Suprapubic skin (tissue), 4 donors: ENCODE measurements around the gene IGSF23. TPM values are rescaled to one million over a fixed set of nuclear protein-coding genes. Genes with fewer than 3 reads are reported as not detected.
"Not testable (repeated sequence)": the region's sequence is repeated elsewhere in the genome, so short reads cannot be mapped to it uniquely, and the experiment has no call there.

Experiments
- DNase-seq, 2 donors: peaks; one replicate each; pipeline ENCODE4 v3.0.0-alpha.2; 2019; ENCODE audit warnings: low spot score in 2 of 2
- H3K27ac ChIP-seq: fragments of 200-600 bp; sonication (generic); one replicate; pipeline ENCODE4 v1.5.1; 2019
- H3K27me3 ChIP-seq: fragments of 200-600 bp; sonication (generic); one replicate; pipeline ENCODE4 v1.5.1; 2019
- H3K36me3 ChIP-seq: fragments of 200-600 bp; sonication (generic); one replicate; pipeline ENCODE4 v1.5.1; 2019
- H3K4me1 ChIP-seq: fragments of 200-600 bp; sonication (generic); one replicate; pipeline ENCODE4 v1.5.1; 2019
- H3K4me3 ChIP-seq: fragments of 200-600 bp; sonication (generic); one replicate; pipeline ENCODE4 v1.5.1; 2019; ENCODE audit warnings: mild to moderate bottlenecking
- H3K9me3 ChIP-seq: fragments of 200-600 bp; sonication (generic); one replicate; pipeline ENCODE4 v1.5.1; 2019
- EP300 ChIP-seq: sonication (generic); formaldehyde crosslinking; IDR thresholded peaks from one replicate; pipeline ENCODE4 v1.6.1; 2017; ENCODE audit warnings: antibody characterized with exemption
- POLR2A ChIP-seq, 2 donors: fragments of 450-650 bp; IDR thresholded peaks; one replicate each; pipeline ENCODE4 v1.6.1; 2017; ENCODE audit warnings: antibody characterized with exemption in 2 of 2, mild to moderate bottlenecking in 2 of 2, moderate library complexity in 2 of 2
- POLR2AphosphoS5 ChIP-seq, 3 donors: sonication (generic); formaldehyde crosslinking; IDR thresholded peaks; one replicate each; pipeline ENCODE4 v1.6.1; 2017; ENCODE audit warnings: antibody characterized with exemption in 3 of 3
- WGBS: methylation state at CpG from one replicate; pipeline ENCODE4 v1.1.5; 2018; 5-methylcytosine and 5-hydroxymethylcytosine counted together
- total RNA-seq, 4 donors: library from RNA; depleted of rRNA; stranded (reverse); fragments of >200 nt; gene quantifications; one replicate each; pipeline ENCODE4 v1.1.0, GENCODE V29; 2016
- TF ChIP-seq, protein P1 (sequence below), 2 donors: fragments of 200-600 bp in 1 of 2; fragments of 450-650 bp in 1 of 2; sonication (generic) in 1 of 2; IDR thresholded peaks; one replicate each; pipeline ENCODE4 v1.5.1; 2016 to 2019; ENCODE audit warnings: antibody characterized with exemption in 2 of 2, mild to moderate bottlenecking in 1 of 2, moderate library complexity in 1 of 2

Gene IGSF23
- total RNA-seq, 4 donors from 2014 or later, result not detected

DNA sequence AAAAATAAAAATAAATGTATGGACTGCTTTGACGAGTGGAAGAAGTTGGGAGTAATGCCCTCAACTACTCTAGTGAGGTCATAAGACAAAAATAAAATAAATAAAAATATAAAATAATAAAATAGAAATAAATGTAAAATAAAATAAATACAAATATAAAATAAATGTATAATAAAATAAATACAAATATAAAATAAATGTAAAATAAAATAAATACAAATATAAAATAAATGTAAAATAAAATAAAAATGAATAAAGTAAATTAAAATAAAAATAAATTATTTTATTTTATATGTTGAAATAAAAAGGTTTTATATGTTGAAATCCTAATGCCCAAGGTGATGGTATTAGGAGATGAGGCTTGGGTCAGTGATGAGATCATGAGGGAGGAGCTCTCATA lies 20.1 kb upstream of the IGSF23 start:
- no peak for TF ChIP-seq POLR2AphosphoS5 (IDR thresholded peaks at IDR 0.05)
- TF ChIP-seq POLR2A (IDR thresholded peaks at IDR 0.05), result no peak
- no peak for TF ChIP-seq EP300
- TF ChIP-seq, protein P1, sequence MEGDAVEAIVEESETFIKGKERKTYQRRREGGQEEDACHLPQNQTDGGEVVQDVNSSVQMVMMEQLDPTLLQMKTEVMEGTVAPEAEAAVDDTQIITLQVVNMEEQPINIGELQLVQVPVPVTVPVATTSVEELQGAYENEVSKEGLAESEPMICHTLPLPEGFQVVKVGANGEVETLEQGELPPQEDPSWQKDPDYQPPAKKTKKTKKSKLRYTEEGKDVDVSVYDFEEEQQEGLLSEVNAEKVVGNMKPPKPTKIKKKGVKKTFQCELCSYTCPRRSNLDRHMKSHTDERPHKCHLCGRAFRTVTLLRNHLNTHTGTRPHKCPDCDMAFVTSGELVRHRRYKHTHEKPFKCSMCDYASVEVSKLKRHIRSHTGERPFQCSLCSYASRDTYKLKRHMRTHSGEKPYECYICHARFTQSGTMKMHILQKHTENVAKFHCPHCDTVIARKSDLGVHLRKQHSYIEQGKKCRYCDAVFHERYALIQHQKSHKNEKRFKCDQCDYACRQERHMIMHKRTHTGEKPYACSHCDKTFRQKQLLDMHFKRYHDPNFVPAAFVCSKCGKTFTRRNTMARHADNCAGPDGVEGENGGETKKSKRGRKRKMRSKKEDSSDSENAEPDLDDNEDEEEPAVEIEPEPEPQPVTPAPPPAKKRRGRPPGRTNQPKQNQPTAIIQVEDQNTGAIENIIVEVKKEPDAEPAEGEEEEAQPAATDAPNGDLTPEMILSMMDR (IDR thresholded peaks at IDR 0.05), result no peak
- WGBS, result 77% methylated on average over 1 of the region's 1 CpG
- no peak for DNase-seq
- H3K9me3 ChIP-seq, result no peaks in the 10 kb centered on the region
- H3K4me1 ChIP-seq, result peaks cover 3% of the 10 kb centered on the region
- H3K27me3 ChIP-seq, result peaks cover 17% of the 10 kb centered on the region
- H3K27ac ChIP-seq, result no peak overlapping the region
- H3K4me3 ChIP-seq, result no peak overlapping the region
- no peaks in the 10 kb centered on the region for H3K36me3 ChIP-seq

DNA sequence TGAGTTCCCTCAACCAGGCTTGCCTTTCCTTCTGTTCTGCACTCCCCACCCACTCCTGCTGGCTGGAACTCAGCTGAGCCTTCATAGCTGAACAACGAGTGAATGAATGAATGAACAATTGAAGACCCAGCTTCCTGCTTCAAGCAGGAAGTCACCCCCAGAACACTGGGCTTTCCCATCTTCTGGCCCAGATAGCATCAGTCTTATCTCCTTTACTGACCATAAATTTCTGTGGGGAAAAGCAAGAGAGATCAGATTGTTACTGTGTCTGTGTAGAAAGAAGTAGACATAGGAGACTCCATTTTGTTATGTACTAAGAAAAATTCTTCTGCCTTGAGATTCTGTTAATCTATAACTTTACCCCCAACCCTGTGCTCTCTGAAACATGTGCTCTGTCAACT lies 19.5 kb upstream of the IGSF23 start:
- H3K4me1 ChIP-seq, result not testable (repeated sequence)
- WGBS, result 17% methylated on average over 1 of the region's 1 CpG

DNA sequence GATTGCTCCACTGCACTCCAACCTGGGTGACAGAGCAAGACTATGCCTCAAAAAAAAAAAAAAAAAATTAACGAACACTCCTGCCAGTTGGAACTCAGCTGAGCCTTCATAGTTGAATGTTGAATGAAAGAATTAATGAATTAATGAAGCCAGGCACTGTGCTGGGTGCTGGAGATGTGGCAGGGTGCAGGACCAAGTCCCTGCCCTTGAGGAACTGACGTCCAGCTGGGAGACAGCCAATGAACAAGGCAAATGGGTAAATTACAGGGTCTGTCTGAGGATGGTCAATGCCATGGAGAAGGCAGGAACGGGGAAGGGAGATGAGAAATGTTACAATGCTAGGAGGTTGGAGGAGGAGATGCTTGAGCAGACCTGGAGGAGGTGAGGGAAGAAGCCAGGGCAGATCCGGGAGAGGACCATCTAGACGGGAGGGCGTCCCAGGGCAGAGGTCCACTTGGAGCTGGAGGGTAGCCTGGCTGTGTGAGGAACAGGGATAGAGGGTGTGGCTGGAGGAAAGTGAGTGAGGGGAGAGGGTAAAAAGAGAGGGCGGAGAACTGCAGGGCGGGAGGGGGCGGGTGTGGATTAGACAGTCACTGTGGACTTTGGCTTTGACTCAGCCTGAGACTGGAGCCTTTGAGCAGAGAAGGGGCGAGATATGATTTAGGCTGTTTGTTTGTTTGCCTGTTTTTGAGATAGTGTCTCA lies 16.8 kb upstream of the IGSF23 start:
- TF ChIP-seq EP300, result no peak
- TF ChIP-seq POLR2A (IDR thresholded peaks at IDR 0.05), result no peak
- Histone ChIP-seq H3K27ac (no peak overlapping the region), H3K9me3 (no peaks in the 10 kb centered on the region), H3K4me1 (peaks cover 1% of the 10 kb centered on the region), H3K4me3 (no peak overlapping the region), H3K27me3 (peaks cover 23% of the 10 kb centered on the region), H3K36me3 (no peaks in the 10 kb centered on the region)
- WGBS, result 74% methylated on average over 10 of the region's 10 CpGs
- DNase-seq, result no peak

More for the DNA sequence above, 19.5 kb upstream of the IGSF23 start:
- not testable (repeated sequence) for H3K4me3 ChIP-seq, DNase-seq, H3K36me3 ChIP-seq, H3K27ac ChIP-seq, H3K9me3 ChIP-seq
- peaks cover 21% of the 10 kb centered on the region for H3K27me3 ChIP-seq

DNA sequence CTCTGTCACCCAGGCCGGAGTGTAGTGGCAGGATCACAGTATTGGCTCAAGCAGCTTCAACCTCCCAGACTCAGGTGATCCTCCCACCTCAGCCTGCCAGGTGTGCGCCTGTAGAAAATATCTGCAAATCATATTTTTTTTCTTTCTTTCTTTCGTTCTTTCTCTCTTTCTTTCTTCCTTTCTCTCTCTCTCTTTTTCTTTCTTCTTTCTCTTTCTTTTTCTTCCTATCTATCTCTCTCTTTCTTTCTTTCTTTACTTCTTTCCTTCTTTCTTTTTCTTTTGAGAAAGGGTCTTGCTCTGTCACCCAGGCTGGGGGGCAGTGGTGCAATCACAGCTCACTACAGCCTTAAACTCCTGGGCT lies 16.3 kb upstream of the IGSF23 start:
- H3K36me3 ChIP-seq, result no peaks in the 10 kb centered on the region
- H3K27me3 ChIP-seq, result peaks cover 23% of the 10 kb centered on the region
- 88% methylated on average over 3 of the region's 3 CpGs for WGBS
- no peak overlapping the region for H3K27ac ChIP-seq
- H3K4me1 ChIP-seq, result peaks cover 5% of the 10 kb centered on the region
- DNase-seq, result no peak
- no peak overlapping the region for H3K4me3 ChIP-seq
- no peak for TF ChIP-seq EP300
- TF ChIP-seq POLR2AphosphoS5 (IDR thresholded peaks at IDR 0.05), result no peak
- no peaks in the 10 kb centered on the region for H3K9me3 ChIP-seq

DNA sequence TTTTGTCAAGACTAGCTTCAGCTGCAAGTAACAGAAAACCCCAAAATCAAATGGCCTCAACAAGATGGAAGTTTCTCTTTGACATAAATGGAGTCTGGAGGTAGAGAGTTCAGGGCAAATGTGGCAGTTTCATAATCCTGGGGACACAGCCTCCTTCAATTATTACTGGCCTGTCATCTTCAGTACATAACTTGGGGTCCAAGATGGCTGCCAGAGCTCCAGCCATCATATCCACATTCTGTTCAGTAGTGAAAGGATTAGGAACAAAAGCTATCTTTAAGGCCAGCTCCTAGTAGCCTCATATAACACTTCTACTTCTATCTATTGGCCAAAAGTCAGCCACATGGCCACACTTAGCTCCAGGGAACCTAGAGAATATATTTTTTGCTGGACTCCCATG lies 15.0 kb upstream of the IGSF23 start:
- H3K4me3 ChIP-seq, result no peak overlapping the region
- no peak overlapping the region for H3K27ac ChIP-seq
- H3K36me3 ChIP-seq, result no peaks in the 10 kb centered on the region
- no peaks in the 10 kb centered on the region for H3K9me3 ChIP-seq
- H3K4me1 ChIP-seq, result peaks cover 9% of the 10 kb centered on the region
- no peak for DNase-seq
- TF ChIP-seq POLR2AphosphoS5 (IDR thresholded peaks at IDR 0.05) (no peak), POLR2A (IDR thresholded peaks at IDR 0.05) (no peak), EP300 (no peak)
- TF ChIP-seq, protein P1 (IDR thresholded peaks at IDR 0.05), result no peak
- peaks cover 23% of the 10 kb centered on the region for H3K27me3 ChIP-seq

DNA sequence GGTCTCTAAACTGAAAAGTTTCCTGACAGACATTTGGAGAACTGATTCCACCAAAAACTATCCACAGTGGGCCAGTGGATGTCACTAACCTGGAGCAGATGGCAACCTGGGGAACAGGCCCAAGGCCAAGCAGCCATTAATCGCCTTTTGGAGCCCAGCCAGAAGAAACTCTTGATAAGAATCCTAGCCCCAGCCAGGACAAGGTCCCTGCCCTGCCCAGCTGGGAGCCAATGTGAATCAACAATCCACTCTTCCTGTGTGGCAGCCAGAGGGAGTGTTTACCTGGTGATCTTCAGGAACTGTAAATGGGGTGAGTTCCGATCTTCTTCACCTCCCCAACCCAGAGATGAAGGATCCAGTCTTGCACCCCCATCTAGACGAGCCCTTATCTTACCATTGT lies 14.5 kb upstream of the IGSF23 start:
- 66% methylated on average over 3 of the region's 3 CpGs for WGBS
- no peak for DNase-seq

More for the DNA sequence above, 14.5 kb upstream of the IGSF23 start:
- Histone ChIP-seq H3K36me3 (no peaks in the 10 kb centered on the region), H3K27ac (no peak overlapping the region), H3K4me3 (no peak overlapping the region), H3K27me3 (peaks cover 23% of the 10 kb centered on the region), H3K4me1 (peaks cover 14% of the 10 kb centered on the region), H3K9me3 (no peaks in the 10 kb centered on the region)
- TF ChIP-seq EP300 (no peak), POLR2AphosphoS5 (IDR thresholded peaks at IDR 0.05) (no peak), POLR2A (IDR thresholded peaks at IDR 0.05) (no peak)
- TF ChIP-seq, protein P1 (IDR thresholded peaks at IDR 0.05), result no peak
